ENCODE data around the gene ASPA.

DNA sequence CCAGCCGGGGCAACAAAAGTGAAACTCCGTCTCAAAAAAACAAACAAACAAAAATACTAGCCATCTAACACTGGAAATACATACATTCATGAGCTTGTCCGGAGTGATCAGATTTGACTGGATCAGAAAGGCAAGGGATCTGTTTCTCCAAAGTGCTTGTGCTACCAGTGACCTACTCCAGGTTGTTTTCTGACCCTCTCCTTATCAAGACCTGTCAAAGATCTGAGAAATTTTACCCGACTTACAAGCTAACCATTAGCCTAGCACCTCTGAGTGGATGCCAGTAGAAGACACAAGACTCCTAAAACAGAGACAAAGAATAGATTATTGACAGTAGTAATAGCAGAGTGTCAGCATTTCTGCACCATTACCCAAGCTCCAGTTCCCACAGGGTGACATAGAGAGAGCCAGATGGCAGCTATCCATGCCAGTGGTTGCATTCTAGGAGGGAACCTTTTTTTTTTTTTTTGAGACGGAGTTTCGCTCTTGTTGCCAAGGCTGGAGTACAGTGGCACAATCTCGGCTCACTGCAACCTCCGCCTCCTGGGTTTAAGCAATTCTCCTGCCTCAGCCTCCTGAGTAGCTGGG lies 9.8 kb downstream of the ASPA start:
- TF ChIP-seq CTCF (IDR thresholded peaks at IDR 0.05; ENCODE audit: extremely low read depth in 1 of 2, insufficient read depth in 1 of 2, low read depth in 1 of 2, low read length in 2 of 2) (no peak), EZH2 (IDR thresholded peaks at IDR 0.05; ENCODE audit: borderline replicate concordance, low read depth, low read length, severe bottlenecking) (no peak), POLR2A (IDR thresholded peaks at IDR 0.05; ENCODE audit: low read depth, low read length) (no peak)
- TF ChIP-seq, protein P1, sequence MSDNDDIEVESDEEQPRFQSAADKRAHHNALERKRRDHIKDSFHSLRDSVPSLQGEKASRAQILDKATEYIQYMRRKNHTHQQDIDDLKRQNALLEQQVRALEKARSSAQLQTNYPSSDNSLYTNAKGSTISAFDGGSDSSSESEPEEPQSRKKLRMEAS (IDR thresholded peaks at IDR 0.05; ENCODE audit: insufficient read depth, insufficient read length): no peak

All from endothelial cell of umbilical vein (primary cell).